ENCODE data around the gene SAP30. TPM values are rescaled to one million over a fixed set of nuclear protein-coding genes. Genes with fewer than 3 reads are reported as not detected.

Gene SAP30
- total RNA-seq, 1 donor from 2014 or later = 8.8 TPM

DNA sequence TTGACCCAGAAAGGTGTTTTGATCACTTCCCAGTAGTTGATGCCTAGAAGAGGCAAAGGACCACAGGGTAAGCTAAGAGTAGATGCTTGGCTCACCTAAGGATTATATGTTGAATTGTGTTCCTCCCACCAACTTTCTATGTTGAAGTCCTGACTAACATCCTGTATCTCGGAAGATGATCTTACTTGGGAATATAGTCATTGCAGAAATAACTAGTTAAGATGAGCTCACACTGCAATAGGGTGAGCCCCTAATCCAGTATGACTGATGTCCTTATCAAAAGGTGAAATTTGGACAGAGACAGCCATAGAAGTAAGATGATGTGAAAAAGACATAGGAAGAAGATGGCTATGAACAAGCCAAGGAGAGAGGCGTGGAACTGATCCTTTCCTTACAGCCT, 33.3 kb upstream of the SAP30 start:
- Histone ChIP-seq H3K4me3 (ENCODE audit: insufficient read depth, low read depth, low read length) (no peak overlapping the region), H3K36me3 (ENCODE audit: insufficient read depth, low read length) (no peaks in the 10 kb centered on the region), H3K79me2 (ENCODE audit: insufficient read depth, low read length) (peaks cover 18% of the 10 kb centered on the region), H3K4me2 (ENCODE audit: low read length) (no peak overlapping the region), H4K20me1 (ENCODE audit: insufficient read depth, low read length) (peaks cover 10% of the 10 kb centered on the region), H3K4me1 (ENCODE audit: insufficient read depth, low read length) (peaks cover 9% of the 10 kb centered on the region), H3K27me3 (ENCODE audit: insufficient read depth, low read length) (no peaks in the 10 kb centered on the region), H3K9me3 (ENCODE audit: insufficient read depth, low read depth, low read length) (no peaks in the 10 kb centered on the region), H3K27ac (ENCODE audit: low read depth, low read length) (no peak overlapping the region), H3K9ac (ENCODE audit: low read length) (no peak overlapping the region), H2AFZ (ENCODE audit: low read depth, low read length) (no peak overlapping the region)
- Mint-ChIP-seq H3K36me3 (ENCODE audit: low read depth, unreplicated experiment) (no peaks in the 10 kb centered on the region), H3K4me3 (ENCODE audit: unreplicated experiment) (no peak overlapping the region), H3K27me3 (ENCODE audit: low read depth, unreplicated experiment) (no peaks in the 10 kb centered on the region), H3K27ac (ENCODE audit: unreplicated experiment) (no peak overlapping the region), H3K9me3 (ENCODE audit: unreplicated experiment) (no peaks in the 10 kb centered on the region), H3K4me1 (ENCODE audit: low read depth, unreplicated experiment) (peaks cover 4% of the 10 kb centered on the region)
- DNase-seq (ENCODE audit: low read depth) (no peak), FAIRE-seq (no peak)
- TF ChIP-seq EZH2 (IDR thresholded peaks at IDR 0.05; ENCODE audit: insufficient read depth, low read length) (no peak), CTCF (IDR thresholded peaks at IDR 0.05; ENCODE audit: insufficient read depth, low read depth, low read length) (no peak)

DNA sequence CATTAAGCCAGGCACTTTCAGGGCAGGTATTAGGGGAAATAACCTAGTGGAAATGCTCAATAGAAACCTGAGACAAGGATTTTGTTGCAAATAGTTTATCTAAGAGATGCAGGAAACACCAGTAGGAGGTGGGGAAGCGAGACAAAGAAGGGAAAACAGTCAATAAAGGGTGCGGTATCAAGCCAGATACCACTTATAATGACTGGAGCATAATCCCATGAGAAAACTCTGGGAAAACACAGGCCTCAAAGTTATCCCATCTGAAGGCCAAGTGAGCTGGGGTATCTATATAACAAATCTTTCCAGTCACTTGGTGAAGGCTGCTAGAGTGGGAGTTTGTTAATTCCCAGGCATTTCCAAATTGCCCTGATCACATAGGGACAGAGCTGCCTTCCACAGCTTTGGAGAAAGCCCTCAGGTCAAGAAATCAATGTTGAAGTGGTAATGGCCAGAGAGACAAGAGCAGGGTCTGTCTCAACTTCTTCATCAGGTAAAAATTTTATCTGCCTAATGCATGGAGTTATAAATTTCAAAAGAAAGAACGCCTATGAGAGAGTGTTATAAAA, 26.8 kb upstream of the SAP30 start:
- Mint-ChIP-seq H3K4me1 (ENCODE audit: low read depth, unreplicated experiment) (peaks cover 9% of the 10 kb centered on the region), H3K36me3 (ENCODE audit: low read depth, unreplicated experiment) (no peaks in the 10 kb centered on the region), H3K27ac (ENCODE audit: unreplicated experiment) (no peak overlapping the region), H3K9me3 (ENCODE audit: unreplicated experiment) (peaks cover 2% of the 10 kb centered on the region), H3K27me3 (ENCODE audit: low read depth, unreplicated experiment) (no peaks in the 10 kb centered on the region), H3K4me3 (ENCODE audit: unreplicated experiment) (no peak overlapping the region)
- no peak overlapping the region for H3K4me2 ChIP-seq (ENCODE audit: low read length)
- H3K4me3 ChIP-seq (ENCODE audit: insufficient read depth, low read depth, low read length) = no peak overlapping the region
- TF ChIP-seq CTCF (IDR thresholded peaks at IDR 0.05; ENCODE audit: insufficient read depth, low read depth, low read length) (no peak), EZH2 (IDR thresholded peaks at IDR 0.05; ENCODE audit: insufficient read depth, low read length) (no peak)
- H3K4me1 ChIP-seq (ENCODE audit: insufficient read depth, low read length) = peaks cover 6% of the 10 kb centered on the region
- no peaks in the 10 kb centered on the region for H3K36me3 ChIP-seq (ENCODE audit: insufficient read depth, low read length)
- H2AFZ ChIP-seq (ENCODE audit: low read depth, low read length) = no peak overlapping the region
- no peaks in the 10 kb centered on the region for H3K27me3 ChIP-seq (ENCODE audit: insufficient read depth, low read length)
- DNase-seq (ENCODE audit: low read depth) (no peak), FAIRE-seq (no peak)
- no peaks in the 10 kb centered on the region for H4K20me1 ChIP-seq (ENCODE audit: insufficient read depth, low read length)
- no peak overlapping the region for H3K9ac ChIP-seq (ENCODE audit: low read length)
- H3K9me3 ChIP-seq (ENCODE audit: insufficient read depth, low read depth, low read length) = no peaks in the 10 kb centered on the region
- no peak overlapping the region for H3K27ac ChIP-seq (ENCODE audit: low read depth, low read length)
- no peaks in the 10 kb centered on the region for H3K79me2 ChIP-seq (ENCODE audit: insufficient read depth, low read length)

DNA sequence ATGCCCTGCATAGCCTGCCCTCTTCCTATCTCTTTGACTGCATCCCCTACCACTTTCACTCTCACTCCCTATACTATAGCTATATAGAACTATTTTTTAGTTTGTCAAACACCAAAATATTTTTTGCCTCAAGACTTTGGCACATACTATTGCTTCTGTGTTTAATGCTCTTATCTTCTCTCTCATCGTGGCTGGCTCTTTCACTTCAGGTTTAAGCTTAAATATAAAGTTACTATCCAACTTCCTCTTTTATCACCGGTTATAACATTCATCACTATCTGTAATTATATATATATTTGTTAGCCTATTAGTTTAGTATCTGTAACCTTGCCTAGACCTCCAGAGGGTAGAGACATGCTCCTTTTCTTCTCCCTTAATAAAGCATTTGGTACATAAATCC, 25.1 kb upstream of the SAP30 start:
- Histone ChIP-seq H3K4me2 (ENCODE audit: low read length) (peak overlapping the region; percentile 50), H3K4me1 (ENCODE audit: insufficient read depth, low read length) (peaks cover 6% of the 10 kb centered on the region), H3K27ac (ENCODE audit: low read depth, low read length) (no peak overlapping the region), H3K9me3 (ENCODE audit: insufficient read depth, low read depth, low read length) (no peaks in the 10 kb centered on the region), H3K36me3 (ENCODE audit: insufficient read depth, low read length) (no peaks in the 10 kb centered on the region), H3K27me3 (ENCODE audit: insufficient read depth, low read length) (no peaks in the 10 kb centered on the region), H3K79me2 (ENCODE audit: insufficient read depth, low read length) (no peaks in the 10 kb centered on the region), H4K20me1 (ENCODE audit: insufficient read depth, low read length) (no peaks in the 10 kb centered on the region), H3K9ac (ENCODE audit: low read length) (no peak overlapping the region), H3K4me3 (ENCODE audit: insufficient read depth, low read depth, low read length) (no peak overlapping the region), H2AFZ (ENCODE audit: low read depth, low read length) (no peak overlapping the region)
- TF ChIP-seq EZH2 (IDR thresholded peaks at IDR 0.05; ENCODE audit: insufficient read depth, low read length) (no peak), CTCF (IDR thresholded peaks at IDR 0.05; ENCODE audit: insufficient read depth, low read depth, low read length) (no peak)
- DNase-seq (ENCODE audit: low read depth) (no peak), FAIRE-seq (no peak)
- Mint-ChIP-seq H3K27me3 (ENCODE audit: low read depth, unreplicated experiment) (no peaks in the 10 kb centered on the region), H3K4me3 (ENCODE audit: unreplicated experiment) (no peak overlapping the region), H3K4me1 (ENCODE audit: low read depth, unreplicated experiment) (peaks cover 9% of the 10 kb centered on the region), H3K36me3 (ENCODE audit: low read depth, unreplicated experiment) (no peaks in the 10 kb centered on the region), H3K27ac (ENCODE audit: unreplicated experiment) (peak overlapping the region; percentile 73), H3K9me3 (ENCODE audit: unreplicated experiment) (peaks cover 2% of the 10 kb centered on the region)

Measured in astrocyte (in vitro differentiated cells and primary cell).